Measurements from ENCODE around the gene TAS2R43.
"Not testable (repeated sequence)": the region's sequence is repeated elsewhere in the genome, so short reads cannot be mapped to it uniquely, and the experiment has no call there.

TAS2R43 gene

GRCh38 chr12:11105546-11105945 lies 13.4 kb upstream of the TAS2R43 start:
- Histone ChIP-seq H3K27me3 (ENCODE audit: insufficient read depth, low read length, poor library complexity) (no peaks in the 10 kb centered on the region), H3K27ac (ENCODE audit: low read length) (no peak overlapping the region), H4K20me1 (ENCODE audit: insufficient read depth, low read length) (peaks cover 15% of the 10 kb centered on the region), H3K9ac (ENCODE audit: low read depth, low read length) (no peak overlapping the region), H3K4me2 (ENCODE audit: insufficient read depth, low read length) (no peak overlapping the region), H3K9me3 (ENCODE audit: insufficient read depth, low read length, severe bottlenecking) (no peaks in the 10 kb centered on the region), H3K36me3 (ENCODE audit: insufficient read depth, low read length) (peaks cover 28% of the 10 kb centered on the region), H3K79me2 (ENCODE audit: insufficient read depth, low read length) (peaks cover 74% of the 10 kb centered on the region), H3K4me1 (ENCODE audit: insufficient read depth, low read length) (no peaks in the 10 kb centered on the region), H3K4me3 (ENCODE audit: low read depth in 1 of 2, low read length in 2 of 2) (no peak overlapping the region), H2AFZ (ENCODE audit: low read depth, low read length) (no peak overlapping the region)
- DNase-seq (no peak), ATAC-seq (ENCODE audit: insufficient read depth, low read depth) (no peak)
- TF ChIP-seq EZH2 (IDR thresholded peaks at IDR 0.05; ENCODE audit: borderline replicate concordance, low read depth, low read length, severe bottlenecking) (no peak), CTCF (IDR thresholded peaks at IDR 0.05; ENCODE audit: borderline replicate concordance, extremely low read depth, low read length, poor library complexity, severe bottlenecking) (no peak)

DNA sequence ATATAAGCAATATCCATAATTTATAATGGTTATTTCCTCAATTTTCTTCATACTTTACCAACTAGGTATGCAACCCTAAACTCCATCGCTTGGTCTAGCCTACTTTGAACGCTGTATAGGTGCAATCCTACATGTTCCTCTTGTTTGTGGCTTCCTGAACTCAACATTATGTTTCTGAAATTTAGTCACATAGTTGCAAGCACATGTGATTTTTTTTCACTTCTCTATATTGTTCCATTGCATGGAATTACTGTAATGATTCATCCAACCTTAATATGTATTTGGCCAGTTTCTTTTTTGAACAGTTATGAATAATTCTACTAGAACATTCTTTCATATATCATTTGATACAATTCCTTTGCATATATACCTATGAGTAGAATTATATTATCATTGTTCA lies 2.8 kb upstream of the TAS2R43 start:
- H3K27me3 ChIP-seq (ENCODE audit: insufficient read depth, low read length, poor library complexity); H3K4me2 ChIP-seq (ENCODE audit: insufficient read depth, low read length); H3K36me3 ChIP-seq (ENCODE audit: insufficient read depth, low read length); H2AFZ ChIP-seq (ENCODE audit: low read depth, low read length); H4K20me1 ChIP-seq (ENCODE audit: insufficient read depth, low read length); H3K4me1 ChIP-seq (ENCODE audit: insufficient read depth, low read length); H3K4me3 ChIP-seq (ENCODE audit: low read depth in 1 of 2, low read length in 2 of 2); H3K9me3 ChIP-seq (ENCODE audit: insufficient read depth, low read length, severe bottlenecking); H3K9ac ChIP-seq (ENCODE audit: low read depth, low read length); H3K27ac ChIP-seq (ENCODE audit: low read length); ATAC-seq (ENCODE audit: insufficient read depth, low read depth); DNase-seq: not testable (repeated sequence)
- peaks cover 15% of the 10 kb centered on the region for H3K79me2 ChIP-seq (ENCODE audit: insufficient read depth, low read length)

DNA sequence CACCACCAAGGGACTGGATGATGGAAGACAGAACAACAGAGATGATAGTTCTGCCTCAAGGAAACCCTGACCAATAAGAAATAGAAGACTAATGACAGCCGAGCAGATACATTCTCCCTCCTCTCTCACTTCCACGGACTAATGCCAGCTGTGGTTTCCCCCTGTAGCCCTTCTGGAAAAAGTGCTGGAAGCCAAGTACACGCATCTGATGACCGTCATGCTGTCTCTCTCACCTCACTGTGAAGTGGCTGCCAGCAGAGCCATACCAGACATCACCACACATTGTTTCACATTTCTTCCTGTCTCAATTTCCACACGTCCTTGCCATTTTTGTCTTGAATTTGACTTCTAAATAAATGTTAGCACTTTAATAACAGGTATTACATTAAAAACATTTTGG lies 2.9 kb downstream of the TAS2R43 start:
- Histone ChIP-seq H3K27ac (ENCODE audit: low read length) (no peak overlapping the region), H2AFZ (ENCODE audit: low read depth, low read length) (no peak overlapping the region), H3K9me3 (ENCODE audit: insufficient read depth, low read length, severe bottlenecking) (no peaks in the 10 kb centered on the region), H3K79me2 (ENCODE audit: insufficient read depth, low read length) (no peaks in the 10 kb centered on the region), H3K4me3 (ENCODE audit: low read depth in 1 of 2, low read length in 2 of 2) (no peak overlapping the region), H4K20me1 (ENCODE audit: insufficient read depth, low read length) (no peaks in the 10 kb centered on the region), H3K4me2 (ENCODE audit: insufficient read depth, low read length) (no peak overlapping the region), H3K9ac (ENCODE audit: low read depth, low read length) (no peak overlapping the region), H3K36me3 (ENCODE audit: insufficient read depth, low read length) (no peaks in the 10 kb centered on the region), H3K4me1 (ENCODE audit: insufficient read depth, low read length) (no peaks in the 10 kb centered on the region), H3K27me3 (ENCODE audit: insufficient read depth, low read length, poor library complexity) (no peaks in the 10 kb centered on the region)
- no peak for ATAC-seq (ENCODE audit: insufficient read depth, low read depth)
- TF ChIP-seq EZH2 (IDR thresholded peaks at IDR 0.05; ENCODE audit: borderline replicate concordance, low read depth, low read length, severe bottlenecking): no peak
- no peak for TF ChIP-seq CTCF (IDR thresholded peaks at IDR 0.05; ENCODE audit: borderline replicate concordance, extremely low read depth, low read length, poor library complexity, severe bottlenecking)
- no peak for DNase-seq

GRCh38 chr12:11085419-11085818 lies 6.7 kb downstream of the TAS2R43 start:
- Histone ChIP-seq H3K27ac (ENCODE audit: low read length) (no peak overlapping the region), H3K27me3 (ENCODE audit: insufficient read depth, low read length, poor library complexity) (no peaks in the 10 kb centered on the region), H4K20me1 (ENCODE audit: insufficient read depth, low read length) (no peaks in the 10 kb centered on the region), H3K9me3 (ENCODE audit: insufficient read depth, low read length, severe bottlenecking) (peaks cover 4% of the 10 kb centered on the region), H3K4me3 (ENCODE audit: low read depth in 1 of 2, low read length in 2 of 2) (no peak overlapping the region), H3K36me3 (ENCODE audit: insufficient read depth, low read length) (no peaks in the 10 kb centered on the region), H2AFZ (ENCODE audit: low read depth, low read length) (no peak overlapping the region), H3K79me2 (ENCODE audit: insufficient read depth, low read length) (no peaks in the 10 kb centered on the region), H3K4me1 (ENCODE audit: insufficient read depth, low read length) (no peaks in the 10 kb centered on the region), H3K4me2 (ENCODE audit: insufficient read depth, low read length) (no peak overlapping the region), H3K9ac (ENCODE audit: low read depth, low read length) (no peak overlapping the region)
- TF ChIP-seq EZH2 (IDR thresholded peaks at IDR 0.05; ENCODE audit: borderline replicate concordance, low read depth, low read length, severe bottlenecking): no peak
- TF ChIP-seq CTCF (IDR thresholded peaks at IDR 0.05; ENCODE audit: borderline replicate concordance, extremely low read depth, low read length, poor library complexity, severe bottlenecking): no peak
- ATAC-seq (ENCODE audit: insufficient read depth, low read depth): no peak
- DNase-seq: no peak

All from DND-41 (cell line).